NK-92 (cell line): ENCODE measurements around the gene GBF1.
"Not testable (repeated sequence)": the region's sequence is repeated elsewhere in the genome, so short reads cannot be mapped to it uniquely, and the experiment has no call there.

Source experiments
- DNase-seq: peaks from one replicate; lab custom pipeline; 2025; ENCODE audit not compliant: unreplicated experiment; lab: John Stamatoyannopoulos, UW

Gene GBF1

GRCh38 chr10:102245082-102245931 lies at the start of gene GBF1:
TSS of gene GBF1 (plus strand) at chr10:102245532. CDS start at chr10:102258939, 13,407 bp downstream.
- DNase-seq: peak; percentile 18

GRCh38 chr10:102196893-102197292 lies 48.4 kb upstream of the GBF1 start:
- no peak for DNase-seq

GRCh38 chr10:102198027-102198426 lies 47.3 kb upstream of the GBF1 start:
- no peak for DNase-seq

GRCh38 chr10:102200751-102201640 lies 44.3 kb upstream of the GBF1 start:
- no peak for DNase-seq

- DNase-seq: no peak
Observed at GRCh38 chr10:102202386-102202785, 42.9 kb upstream of the GBF1 start.

- DNase-seq: no peak
Observed at GRCh38 chr10:102208311-102209035, 36.9 kb upstream of the GBF1 start.

GRCh38 chr10:102211615-102212299 lies 33.6 kb upstream of the GBF1 start:
- no peak for DNase-seq

GRCh38 chr10:102213599-102213998 lies 31.7 kb upstream of the GBF1 start:
- DNase-seq: not testable (repeated sequence)

- DNase-seq: no peak
Observed at GRCh38 chr10:102219370-102219769, 26.0 kb upstream of the GBF1 start.

- no peak for DNase-seq
Observed at GRCh38 chr10:102220612-102221011, 24.7 kb upstream of the GBF1 start.

- no peak for DNase-seq
Observed at GRCh38 chr10:102222797-102223196, 22.5 kb upstream of the GBF1 start.

- no peak for DNase-seq
Observed at GRCh38 chr10:102225646-102226541, 19.4 kb upstream of the GBF1 start, which contains the start of gene ELOVL3. TSS of gene ELOVL3 (plus strand) at chr10:102226299. CDS start at chr10:102226549, 250 bp downstream.

- no peak for DNase-seq
Observed at GRCh38 chr10:102226542-102226870, 18.8 kb upstream of the GBF1 start.

- DNase-seq: no peak
Observed at GRCh38 chr10:102227050-102227449, 18.3 kb upstream of the GBF1 start.

- DNase-seq: peak; percentile 30
Observed at GRCh38 chr10:102229810-102230263, 15.5 kb upstream of the GBF1 start.

GRCh38 chr10:102230264-102230860 lies 15.0 kb upstream of the GBF1 start:
- DNase-seq: no peak

GRCh38 chr10:102230861-102231356 lies 14.4 kb upstream of the GBF1 start:
- DNase-seq: no peak

- no peak for DNase-seq
Observed at GRCh38 chr10:102231357-102232318, 13.7 kb upstream of the GBF1 start.
